ENCODE data around the gene MAGI1.
A peak's percentile ranks its signal among the peaks of the same experiment; 100 is the strongest.

Gene MAGI1

GRCh38 chr3:65878831-65879230, 159.9 kb downstream of the MAGI1 start:
- no peaks in the 10 kb centered on the region for H3K27me3 ChIP-seq (ENCODE audit: insufficient read depth, low read length, poor library complexity, severe bottlenecking)
- no peak overlapping the region for H3K4me3 ChIP-seq (ENCODE audit: low read length, poor library complexity, severe bottlenecking)
- H3K9me2 ChIP-seq (replicated peaks; ENCODE audit: low read depth, low read length) = no peaks in the 10 kb centered on the region
- H3K79me2 ChIP-seq (ENCODE audit: insufficient read depth, low read length) = no peaks in the 10 kb centered on the region
- no peaks in the 10 kb centered on the region for H4K20me1 ChIP-seq (ENCODE audit: insufficient read depth, low read length, poor library complexity, severe bottlenecking)
- H3K4me1 ChIP-seq (ENCODE audit: insufficient read depth, low read length, poor library complexity, severe bottlenecking) = peaks cover 33% of the 10 kb centered on the region
- TF ChIP-seq EZH2phosphoT487 (IDR thresholded peaks at IDR 0.05; ENCODE audit: borderline replicate concordance) (no peak), CTCF (conservative IDR thresholded peaks at IDR 0.05; ENCODE audit: low read length) (no peak)
- no peaks in the 10 kb centered on the region for H3K36me3 ChIP-seq (ENCODE audit: insufficient read depth, low read length)
- H3F3A ChIP-seq (ENCODE audit: low read depth) = peaks cover 6% of the 10 kb centered on the region; the same call in 1 of the 2 replicates
- H3K9ac ChIP-seq (ENCODE audit: low read depth, low read length, poor library complexity, severe bottlenecking) = no peak overlapping the region
- no peaks in the 10 kb centered on the region for H3K9me3 ChIP-seq (ENCODE audit: insufficient read depth, low read depth, low read length)
- H3K4me2 ChIP-seq (ENCODE audit: low read depth, low read length, poor library complexity, severe bottlenecking) = no peak overlapping the region
- no peak overlapping the region for H2AFZ ChIP-seq (ENCODE audit: low read length)

- Histone ChIP-seq H3K4me3 (ENCODE audit: low read length, poor library complexity, severe bottlenecking) (no peak overlapping the region), H3K9me3 (ENCODE audit: insufficient read depth, low read depth, low read length) (no peaks in the 10 kb centered on the region), H3F3A (ENCODE audit: low read depth) (peaks cover 6% of the 10 kb centered on the region; the same call in 1 of the 2 replicates), H4K20me1 (ENCODE audit: insufficient read depth, low read length, poor library complexity, severe bottlenecking) (no peaks in the 10 kb centered on the region), H3K79me2 (ENCODE audit: insufficient read depth, low read length) (no peaks in the 10 kb centered on the region), H3K36me3 (ENCODE audit: insufficient read depth, low read length) (no peaks in the 10 kb centered on the region), H3K27me3 (ENCODE audit: insufficient read depth, low read length, poor library complexity, severe bottlenecking) (no peaks in the 10 kb centered on the region), H2AFZ (ENCODE audit: low read length) (no peak overlapping the region), H3K4me1 (ENCODE audit: insufficient read depth, low read length, poor library complexity, severe bottlenecking) (peaks cover 24% of the 10 kb centered on the region), H3K4me2 (ENCODE audit: low read depth, low read length, poor library complexity, severe bottlenecking) (no peak overlapping the region), H3K9ac (ENCODE audit: low read depth, low read length, poor library complexity, severe bottlenecking) (no peak overlapping the region), H3K9me2 (replicated peaks; ENCODE audit: low read depth, low read length) (no peaks in the 10 kb centered on the region)
- TF ChIP-seq EZH2phosphoT487 (IDR thresholded peaks at IDR 0.05; ENCODE audit: borderline replicate concordance) = no peak
- TF ChIP-seq CTCF (conservative IDR thresholded peaks at IDR 0.05; ENCODE audit: low read length) = no peak
These were observed 161.6 kb downstream of the MAGI1 start for GRCh38 chr3:65877160-65877559.

GRCh38 chr3:65876028-65876420, 162.7 kb downstream of the MAGI1 start:
- peaks cover 6% of the 10 kb centered on the region; the same call in 1 of the 2 replicates for H3F3A ChIP-seq (ENCODE audit: low read depth)
- H3K4me2 ChIP-seq (ENCODE audit: low read depth, low read length, poor library complexity, severe bottlenecking) = peak overlapping the region; percentile 51
- H3K9me2 ChIP-seq (replicated peaks; ENCODE audit: low read depth, low read length) = no peaks in the 10 kb centered on the region
- H3K4me3 ChIP-seq (ENCODE audit: low read length, poor library complexity, severe bottlenecking) = peak overlapping the region; percentile 15
- TF ChIP-seq EZH2phosphoT487 (IDR thresholded peaks at IDR 0.05; ENCODE audit: borderline replicate concordance) = no peak
- no peak for TF ChIP-seq CTCF (conservative IDR thresholded peaks at IDR 0.05; ENCODE audit: low read length)
- peaks cover 16% of the 10 kb centered on the region for H3K4me1 ChIP-seq (ENCODE audit: insufficient read depth, low read length, poor library complexity, severe bottlenecking)
- H2AFZ ChIP-seq (ENCODE audit: low read length) = no peak overlapping the region; the same call in 1 of the 2 replicates
- no peaks in the 10 kb centered on the region for H4K20me1 ChIP-seq (ENCODE audit: insufficient read depth, low read length, poor library complexity, severe bottlenecking)
- H3K9me3 ChIP-seq (ENCODE audit: insufficient read depth, low read depth, low read length) = no peaks in the 10 kb centered on the region
- no peaks in the 10 kb centered on the region for H3K27me3 ChIP-seq (ENCODE audit: insufficient read depth, low read length, poor library complexity, severe bottlenecking)
- no peaks in the 10 kb centered on the region for H3K36me3 ChIP-seq (ENCODE audit: insufficient read depth, low read length)
- peak overlapping the region; percentile 25 for H3K9ac ChIP-seq (ENCODE audit: low read depth, low read length, poor library complexity, severe bottlenecking)
- H3K79me2 ChIP-seq (ENCODE audit: insufficient read depth, low read length) = no peaks in the 10 kb centered on the region

All from Loucy (cell line).